H9 (cell line): ENCODE data around the gene MMD. TPM values are rescaled to one million over a fixed set of nuclear protein-coding genes. Genes with fewer than 3 reads are reported as not detected.

Experiments used
- DNase-seq: peaks from one replicate; pipeline ENCODE4 v3.0.0-alpha.2; 2017
- H2AFZ ChIP-seq: one replicate; pipeline ENCODE4 v1.6.1; 2013; ENCODE audit warnings: mild to moderate bottlenecking, low read length, control low read depth, moderate library complexity
- H2AK5ac ChIP-seq: 2 replicates; pipeline ENCODE4 v1.6.1; 2013; ENCODE audit warnings: low read length, control low read depth, mixed read lengths; ENCODE audit not compliant: insufficient read length
- H2BK120ac ChIP-seq: one replicate; pipeline ENCODE4 v1.6.1; 2013; ENCODE audit warnings: low read depth, mild to moderate bottlenecking, low read length, control low read depth, inconsistent platforms; ENCODE audit not compliant: poor library complexity, severe bottlenecking
- H2BK12ac ChIP-seq: 2 replicates; pipeline ENCODE4 v1.6.1; 2013; ENCODE audit warnings: low read length, control low read depth, mixed read lengths, low read depth; ENCODE audit not compliant: insufficient read length
- H2BK15ac ChIP-seq: 2 replicates; pipeline ENCODE4 v1.6.1; 2013; ENCODE audit warnings: low read depth, low read length, control low read depth
- H2BK20ac ChIP-seq: one replicate; pipeline ENCODE4 v1.6.1; 2013; ENCODE audit warnings: low read depth, mild to moderate bottlenecking, low read length, control low read depth, inconsistent platforms; ENCODE audit not compliant: poor library complexity, severe bottlenecking
- H2BK5ac ChIP-seq: 2 replicates; pipeline ENCODE4 v1.6.1; 2013; ENCODE audit warnings: low read length, control low read depth, mixed read lengths; ENCODE audit not compliant: insufficient read length
- H3K14ac ChIP-seq: 2 replicates; pipeline ENCODE4 v1.6.1; 2013; ENCODE audit warnings: low read length, control low read depth; ENCODE audit not compliant: insufficient read depth
- H3K18ac ChIP-seq: 2 replicates; pipeline ENCODE4 v1.6.1; 2013; ENCODE audit warnings: low read depth, mild to moderate bottlenecking, mixed read lengths, low read length, control low read depth; ENCODE audit not compliant: insufficient read length
- H3K23ac ChIP-seq: 2 replicates; pipeline ENCODE4 v1.6.1; 2013; ENCODE audit warnings: low read length, control low read depth, mixed read lengths, low read depth; ENCODE audit not compliant: insufficient read length
- H3K23me2 ChIP-seq: 2 replicates; pipeline ENCODE4 v1.6.1; 2013; ENCODE audit warnings: low read depth, mild to moderate bottlenecking, mixed read lengths, low read length, control low read depth; ENCODE audit not compliant: insufficient read length, poor library complexity, severe bottlenecking
- H3K27ac ChIP-seq: 2 replicates; pipeline ENCODE4 v1.5.1; 2013; ENCODE audit warnings: low read length, control low read depth, mixed read lengths, low read depth; ENCODE audit not compliant: insufficient read length
- H3K27me3 ChIP-seq: 2 replicates; pipeline ENCODE4 v1.6.1; 2013; ENCODE audit warnings: low read length, control low read depth, inconsistent platforms; ENCODE audit not compliant: insufficient read depth
- H3K4ac ChIP-seq: 2 replicates; pipeline ENCODE4 v1.6.1; 2013; ENCODE audit warnings: low read depth, mild to moderate bottlenecking, control low read depth, inconsistent platforms, low read length, moderate library complexity
- H3K4me1 ChIP-seq: 2 replicates; pipeline ENCODE4 v1.6.1; 2013; ENCODE audit warnings: low read length, control low read depth, inconsistent platforms; ENCODE audit not compliant: insufficient read depth
- H3K4me2 ChIP-seq: 2 replicates; pipeline ENCODE4 v1.6.1; 2013; ENCODE audit warnings: low read length, control low read depth, mixed read lengths; ENCODE audit not compliant: insufficient read length, insufficient read depth
- H3K56ac ChIP-seq: 2 replicates; pipeline ENCODE4 v1.6.1; 2013; ENCODE audit warnings: low read depth, mild to moderate bottlenecking, mixed read lengths, low read length, control low read depth; ENCODE audit not compliant: insufficient read length
- H3K79me1 ChIP-seq: 2 replicates; pipeline ENCODE4 v1.6.1; 2013; ENCODE audit warnings: low read depth, mild to moderate bottlenecking, moderate library complexity, low read length, control low read depth, inconsistent platforms; ENCODE audit not compliant: insufficient read depth, poor library complexity, severe bottlenecking
- H3K79me2 ChIP-seq: 2 replicates; pipeline ENCODE4 v1.6.1; 2013; ENCODE audit warnings: low read length, control low read depth, inconsistent platforms; ENCODE audit not compliant: insufficient read depth
- H3K9ac ChIP-seq: 2 replicates; pipeline ENCODE4 v1.6.1; 2013; ENCODE audit warnings: low read length, control low read depth, mixed read lengths; ENCODE audit not compliant: insufficient read length; ENCODE audit errors: extremely low read depth
- H3K9me3 ChIP-seq: one replicate; pipeline ENCODE4 v1.6.1; 2013; ENCODE audit warnings: low read depth, low read length, inconsistent platforms; ENCODE audit not compliant: control insufficient read depth
- H3T11ph ChIP-seq: one replicate; pipeline ENCODE4 v1.6.1; 2013; ENCODE audit warnings: mild to moderate bottlenecking, low read length, control low read depth, inconsistent platforms
- H4K20me1 ChIP-seq: one replicate; pipeline ENCODE4 v1.6.1; 2013; ENCODE audit not compliant: control insufficient read depth, insufficient read length, insufficient read depth
- H4K5ac ChIP-seq: 2 replicates; pipeline ENCODE4 v1.6.1; 2013; ENCODE audit warnings: low read depth, mild to moderate bottlenecking, mixed read lengths, low read length, control low read depth; ENCODE audit not compliant: insufficient read length
- H4K8ac ChIP-seq: replicated peaks from 2 replicates; pipeline ENCODE4 v1.6.1; 2013; ENCODE audit warnings: low read length, control low read depth, mixed read lengths, low read depth; ENCODE audit not compliant: insufficient read length
- H4K91ac ChIP-seq: 2 replicates; pipeline ENCODE4 v1.6.1; 2013; ENCODE audit warnings: low read depth, mild to moderate bottlenecking, moderate library complexity, mixed read lengths, low read length, control low read depth; ENCODE audit not compliant: insufficient read length
- H3K27ac Mint-ChIP-seq, 3 experiments: 2 replicates in 2 of 3; 3 replicates in 1 of 3; pipeline ENCODE4 v1.8.0; 2020 to 2021; ENCODE audit warnings: mixed read lengths in 3 of 3, mild to moderate bottlenecking in 1 of 3, moderate library complexity in 1 of 3
- H3K27me3 Mint-ChIP-seq: 2 replicates; pipeline ENCODE4 v1.8.0; 2021; ENCODE audit warnings: low read depth, mild to moderate bottlenecking, moderate library complexity, mixed read lengths
- H3K36me3 Mint-ChIP-seq, 3 experiments: 2 replicates in 2 of 3; 3 replicates in 1 of 3; pipeline ENCODE4 v1.8.0; 2020 to 2021; ENCODE audit warnings: low read depth in 3 of 3, mixed read lengths in 3 of 3; ENCODE audit not compliant: insufficient read depth in 1 of 3
- H3K4me1 Mint-ChIP-seq, 2 experiments: 2 replicates each; pipeline ENCODE4 v1.8.0; 2020; ENCODE audit warnings: mixed read lengths in 2 of 2
- H3K4me3 Mint-ChIP-seq, 2 experiments: 2 replicates in 1 of 2; 3 replicates in 1 of 2; pipeline ENCODE4 v1.8.0; 2020 to 2021; ENCODE audit warnings: mild to moderate bottlenecking in 2 of 2, mixed read lengths in 2 of 2, moderate library complexity in 1 of 2
- H3K9me3 Mint-ChIP-seq, 2 experiments: 2 replicates in 1 of 2; 3 replicates in 1 of 2; pipeline ENCODE4 v1.8.0; 2020; ENCODE audit warnings: mild to moderate bottlenecking in 2 of 2, mixed read lengths in 2 of 2, moderate library complexity in 1 of 2
- CTCF ChIP-seq: fragments of 200-600 bp; sonication (generic); conservative IDR thresholded peaks from 3 replicates; pipeline ENCODE4 v1.8.0; 2021; ENCODE audit warnings: antibody characterized with exemption, mild to moderate bottlenecking
- WGBS: extraction: QIAGEN DNeasy Blood & Tissue Kit; methylation state at CpG from one replicate; pipeline ENCODE4 v1.1.7; 2013; ENCODE audit warnings: missing lambda C conversion rate, low lambda C conversion rate, mixed read lengths; ENCODE audit not compliant: insufficient read length; ENCODE audit errors: extremely low coverage; 5-methylcytosine and 5-hydroxymethylcytosine counted together
- total RNA-seq: library from RNA; stranded (reverse); gene quantifications from 2 replicates; pipeline ENCODE4 v1.2.1, GENCODE V29; 2021

MMD gene
- total RNA-seq, 1 experiment from 2014 or later = 24.0 TPM

- Histone ChIP-seq H4K20me1 (no peaks in the 10 kb centered on the region), H2BK20ac (no peak overlapping the region), H2AFZ (no peak overlapping the region), H3K79me1 (no peaks in the 10 kb centered on the region), H3K4ac (no peak overlapping the region), H4K5ac (no peak overlapping the region), H3K9ac (no peak overlapping the region), H3K79me2 (no peaks in the 10 kb centered on the region), H3K18ac (no peak overlapping the region), H2BK12ac (no peak overlapping the region), H4K8ac (no peak overlapping the region), H3K27me3 (no peaks in the 10 kb centered on the region), H3K56ac (no peak overlapping the region), H2BK120ac (no peak overlapping the region), H2BK5ac (no peak overlapping the region), H3K4me1 (no peaks in the 10 kb centered on the region), H3T11ph (no peak overlapping the region), H2BK15ac (no peak overlapping the region), H3K9me3 (no peaks in the 10 kb centered on the region), H2AK5ac (no peak overlapping the region), H3K23me2 (no peaks in the 10 kb centered on the region), H3K14ac (no peak overlapping the region), H3K27ac (no peak overlapping the region), H3K23ac (no peak overlapping the region), H3K4me2 (no peak overlapping the region), H4K91ac (no peak overlapping the region)
- WGBS = no CpG with 5 or more reads among the region's 2 CpGs
- no peak overlapping the region for H3K4me3 Mint-ChIP-seq
- H3K9me3 Mint-ChIP-seq = no peaks in the 10 kb centered on the region; a peak in 1 of 5 replicates
- no peak for DNase-seq
- H3K27ac Mint-ChIP-seq = no peak overlapping the region
- H3K27me3 Mint-ChIP-seq = peaks cover 13% of the 10 kb centered on the region
- no peaks in the 10 kb centered on the region for H3K36me3 Mint-ChIP-seq
- no peak for TF ChIP-seq CTCF
- peaks cover 3 to 12% of the 10 kb centered on the region in 2 experiments for H3K4me1 Mint-ChIP-seq
Observed at GRCh38 chr17:55426851-55427586, 5.4 kb upstream of the MMD start.
